ENCODE measurements around the gene CD163L1.

CD163L1 gene

DNA sequence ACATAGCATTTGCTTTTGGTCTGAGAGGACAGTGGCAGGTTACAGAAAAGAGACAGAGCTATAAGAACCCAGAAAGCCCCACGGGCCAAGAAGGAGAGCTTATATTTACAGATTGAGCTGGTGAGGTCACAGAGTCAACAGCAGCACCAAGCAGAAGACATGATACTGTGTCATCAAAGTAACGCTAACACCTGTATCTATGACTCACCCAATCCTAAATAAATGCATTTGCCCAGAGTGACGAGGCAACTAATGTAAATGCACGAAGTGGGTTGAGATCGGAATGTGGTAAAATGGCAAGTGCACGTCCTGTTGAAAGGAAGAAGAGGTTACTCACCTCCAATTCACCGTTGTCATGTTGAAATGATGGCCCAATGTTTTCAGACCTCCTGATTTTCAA, 6.7 kb upstream of the CD163L1 start:
- no peak for TF ChIP-seq ZBTB7A (IDR thresholded peaks at IDR 0.05; ENCODE audit: low read depth)
- no peak for TF ChIP-seq RAD21 (IDR thresholded peaks at IDR 0.05; ENCODE audit: low read depth)
- TF ChIP-seq NFIC (IDR thresholded peaks at IDR 0.05), result no peak
- TF ChIP-seq, protein P1, sequence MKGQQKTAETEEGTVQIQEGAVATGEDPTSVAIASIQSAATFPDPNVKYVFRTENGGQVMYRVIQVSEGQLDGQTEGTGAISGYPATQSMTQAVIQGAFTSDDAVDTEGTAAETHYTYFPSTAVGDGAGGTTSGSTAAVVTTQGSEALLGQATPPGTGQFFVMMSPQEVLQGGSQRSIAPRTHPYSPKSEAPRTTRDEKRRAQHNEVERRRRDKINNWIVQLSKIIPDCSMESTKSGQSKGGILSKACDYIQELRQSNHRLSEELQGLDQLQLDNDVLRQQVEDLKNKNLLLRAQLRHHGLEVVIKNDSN (IDR thresholded peaks at IDR 0.05), result no peak
- TF ChIP-seq, protein P2, sequence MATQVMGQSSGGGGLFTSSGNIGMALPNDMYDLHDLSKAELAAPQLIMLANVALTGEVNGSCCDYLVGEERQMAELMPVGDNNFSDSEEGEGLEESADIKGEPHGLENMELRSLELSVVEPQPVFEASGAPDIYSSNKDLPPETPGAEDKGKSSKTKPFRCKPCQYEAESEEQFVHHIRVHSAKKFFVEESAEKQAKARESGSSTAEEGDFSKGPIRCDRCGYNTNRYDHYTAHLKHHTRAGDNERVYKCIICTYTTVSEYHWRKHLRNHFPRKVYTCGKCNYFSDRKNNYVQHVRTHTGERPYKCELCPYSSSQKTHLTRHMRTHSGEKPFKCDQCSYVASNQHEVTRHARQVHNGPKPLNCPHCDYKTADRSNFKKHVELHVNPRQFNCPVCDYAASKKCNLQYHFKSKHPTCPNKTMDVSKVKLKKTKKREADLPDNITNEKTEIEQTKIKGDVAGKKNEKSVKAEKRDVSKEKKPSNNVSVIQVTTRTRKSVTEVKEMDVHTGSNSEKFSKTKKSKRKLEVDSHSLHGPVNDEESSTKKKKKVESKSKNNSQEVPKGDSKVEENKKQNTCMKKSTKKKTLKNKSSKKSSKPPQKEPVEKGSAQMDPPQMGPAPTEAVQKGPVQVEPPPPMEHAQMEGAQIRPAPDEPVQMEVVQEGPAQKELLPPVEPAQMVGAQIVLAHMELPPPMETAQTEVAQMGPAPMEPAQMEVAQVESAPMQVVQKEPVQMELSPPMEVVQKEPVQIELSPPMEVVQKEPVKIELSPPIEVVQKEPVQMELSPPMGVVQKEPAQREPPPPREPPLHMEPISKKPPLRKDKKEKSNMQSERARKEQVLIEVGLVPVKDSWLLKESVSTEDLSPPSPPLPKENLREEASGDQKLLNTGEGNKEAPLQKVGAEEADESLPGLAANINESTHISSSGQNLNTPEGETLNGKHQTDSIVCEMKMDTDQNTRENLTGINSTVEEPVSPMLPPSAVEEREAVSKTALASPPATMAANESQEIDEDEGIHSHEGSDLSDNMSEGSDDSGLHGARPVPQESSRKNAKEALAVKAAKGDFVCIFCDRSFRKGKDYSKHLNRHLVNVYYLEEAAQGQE (IDR thresholded peaks at IDR 0.05; ENCODE audit: low read depth), result no peak
- no peak for TF ChIP-seq TEAD4 (IDR thresholded peaks at IDR 0.05)
- TF ChIP-seq FOXM1 (IDR thresholded peaks at IDR 0.05; ENCODE audit: borderline replicate concordance, low read depth), result no peak
- TF ChIP-seq EGR1 (IDR thresholded peaks at IDR 0.05), result no peak
- TF ChIP-seq CREB1 (IDR thresholded peaks at IDR 0.05; ENCODE audit: low read depth), result no peak
- TF ChIP-seq TAF1 (IDR thresholded peaks at IDR 0.05; ENCODE audit: low read depth), result no peak

DNA sequence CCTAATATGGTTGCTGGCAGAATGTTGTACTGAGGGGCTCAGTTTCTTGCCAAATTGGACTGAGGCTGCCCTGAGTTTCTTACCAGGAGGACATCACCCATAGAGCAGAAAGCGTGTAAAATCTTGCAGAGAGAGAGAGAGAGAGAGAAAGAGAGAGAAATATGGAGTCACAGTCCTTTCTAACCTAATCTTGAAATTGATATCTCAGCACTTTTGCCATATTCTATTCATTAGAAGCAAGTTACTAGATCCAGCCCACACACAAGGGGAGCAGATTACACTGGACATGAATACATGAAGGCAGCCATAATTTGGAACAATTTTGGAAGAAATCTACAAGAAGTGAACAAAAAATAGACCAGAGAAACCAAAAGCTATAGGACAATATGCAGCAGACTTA, 4.1 kb upstream of the CD163L1 start:
- no peak for TF ChIP-seq EGR1 (IDR thresholded peaks at IDR 0.05)
- no peak for TF ChIP-seq EP300 (IDR thresholded peaks at IDR 0.05; ENCODE audit: borderline replicate concordance)
- TF ChIP-seq, protein P3, sequence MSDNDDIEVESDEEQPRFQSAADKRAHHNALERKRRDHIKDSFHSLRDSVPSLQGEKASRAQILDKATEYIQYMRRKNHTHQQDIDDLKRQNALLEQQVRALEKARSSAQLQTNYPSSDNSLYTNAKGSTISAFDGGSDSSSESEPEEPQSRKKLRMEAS (IDR thresholded peaks at IDR 0.05), result no peak
- no peak for TF ChIP-seq YY1 (IDR thresholded peaks at IDR 0.05; ENCODE audit: low read depth)
- no peak for TF ChIP-seq FOXM1 (IDR thresholded peaks at IDR 0.05; ENCODE audit: borderline replicate concordance, low read depth)
- TF ChIP-seq CREB1 (IDR thresholded peaks at IDR 0.05; ENCODE audit: low read depth), result no peak
- no peak for TF ChIP-seq RAD21 (IDR thresholded peaks at IDR 0.05; ENCODE audit: low read depth)
- TF ChIP-seq NFIC (IDR thresholded peaks at IDR 0.05), result no peak
- TF ChIP-seq, protein P2 (IDR thresholded peaks at IDR 0.05; ENCODE audit: low read depth), result no peak
- TF ChIP-seq TAF1 (IDR thresholded peaks at IDR 0.05; ENCODE audit: low read depth), result no peak
- no peak for TF ChIP-seq TCF12 (IDR thresholded peaks at IDR 0.05; ENCODE audit: low read depth)

DNA sequence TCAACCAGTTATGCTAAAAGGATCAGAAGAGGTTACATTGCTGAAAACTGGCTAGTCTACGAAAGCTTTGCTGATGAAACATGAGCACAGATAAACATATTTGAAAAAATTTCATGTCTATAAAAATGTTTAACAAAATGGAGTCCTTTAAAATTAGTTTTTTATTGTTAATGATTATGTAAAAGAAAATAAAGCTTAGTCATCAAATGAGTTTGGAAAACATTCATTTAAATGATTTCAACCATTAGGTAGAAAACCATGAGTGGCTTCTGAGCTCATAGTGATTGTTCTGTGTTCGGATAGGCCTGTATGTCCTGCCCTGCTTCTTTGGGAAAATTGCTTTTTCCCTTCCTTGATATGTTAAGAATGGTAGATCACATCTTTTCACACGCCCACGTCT, 584 bp upstream of the CD163L1 start:
- no peak for TF ChIP-seq TEAD4 (IDR thresholded peaks at IDR 0.05)
- no peak for TF ChIP-seq NFIC (IDR thresholded peaks at IDR 0.05)
- TF ChIP-seq RAD21 (IDR thresholded peaks at IDR 0.05; ENCODE audit: low read depth), result no peak
- no peak for TF ChIP-seq EGR1 (IDR thresholded peaks at IDR 0.05)
- TF ChIP-seq, protein P3 (IDR thresholded peaks at IDR 0.05), result no peak
- no peak for TF ChIP-seq FOXM1 (IDR thresholded peaks at IDR 0.05; ENCODE audit: borderline replicate concordance, low read depth)
- no peak for TF ChIP-seq CREB1 (IDR thresholded peaks at IDR 0.05; ENCODE audit: low read depth)
- TF ChIP-seq TCF12 (IDR thresholded peaks at IDR 0.05; ENCODE audit: low read depth), result no peak
- no peak for TF ChIP-seq CEBPB (IDR thresholded peaks at IDR 0.05)
- TF ChIP-seq ZBTB7A (IDR thresholded peaks at IDR 0.05; ENCODE audit: low read depth), result no peak
- no peak for TF ChIP-seq TAF1 (IDR thresholded peaks at IDR 0.05; ENCODE audit: low read depth)
- no peak for TF ChIP-seq EP300 (IDR thresholded peaks at IDR 0.05; ENCODE audit: borderline replicate concordance)
- TF ChIP-seq, protein P2 (IDR thresholded peaks at IDR 0.05; ENCODE audit: low read depth), result no peak
- TF ChIP-seq, protein P1 (IDR thresholded peaks at IDR 0.05), result no peak
- TF ChIP-seq YY1 (IDR thresholded peaks at IDR 0.05; ENCODE audit: low read depth), result no peak

DNA sequence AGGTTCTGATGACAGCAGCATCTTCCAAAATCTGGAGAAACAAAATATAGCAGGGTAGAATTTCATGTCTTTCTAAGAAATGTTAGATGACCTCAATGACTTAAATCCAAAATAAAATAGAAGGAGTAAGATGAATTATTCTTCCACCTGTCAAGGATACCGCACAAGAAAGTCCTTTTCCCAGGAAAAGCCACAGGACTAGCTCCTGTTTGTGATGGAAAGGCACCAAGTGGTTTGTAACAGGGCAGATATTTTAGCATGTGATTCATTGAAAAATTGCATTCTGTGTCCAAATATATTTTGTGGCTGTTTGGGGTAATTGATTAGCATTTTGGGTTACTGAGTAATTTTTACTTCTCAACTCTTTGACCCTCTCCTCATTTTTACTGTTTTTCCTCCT, 2.7 kb downstream of the CD163L1 start:
- no peak for TF ChIP-seq CREB1 (IDR thresholded peaks at IDR 0.05; ENCODE audit: low read depth)
- TF ChIP-seq YY1 (IDR thresholded peaks at IDR 0.05; ENCODE audit: low read depth), result no peak
- no peak for TF ChIP-seq TEAD4 (IDR thresholded peaks at IDR 0.05)
- no peak for TF ChIP-seq FOXM1 (IDR thresholded peaks at IDR 0.05; ENCODE audit: borderline replicate concordance, low read depth)
- no peak for TF ChIP-seq EGR1 (IDR thresholded peaks at IDR 0.05)
- TF ChIP-seq NFIC (IDR thresholded peaks at IDR 0.05), result no peak
- TF ChIP-seq, protein P3 (IDR thresholded peaks at IDR 0.05), result no peak
- no peak for TF ChIP-seq EP300 (IDR thresholded peaks at IDR 0.05; ENCODE audit: borderline replicate concordance)
- TF ChIP-seq, protein P1 (IDR thresholded peaks at IDR 0.05), result no peak
- no peak for TF ChIP-seq CEBPB (IDR thresholded peaks at IDR 0.05)
- no peak for TF ChIP-seq TCF12 (IDR thresholded peaks at IDR 0.05; ENCODE audit: low read depth)
- no peak for TF ChIP-seq TAF1 (IDR thresholded peaks at IDR 0.05; ENCODE audit: low read depth)
- no peak for TF ChIP-seq ZBTB7A (IDR thresholded peaks at IDR 0.05; ENCODE audit: low read depth)
- TF ChIP-seq RAD21 (IDR thresholded peaks at IDR 0.05; ENCODE audit: low read depth), result no peak
- TF ChIP-seq, protein P2 (IDR thresholded peaks at IDR 0.05; ENCODE audit: low read depth), result no peak
